MM.1S (cell line): ENCODE measurements around the gene KRTAP1-1.

Source experiments
- DNase-seq: peaks from one replicate; pipeline ENCODE4 v3.0.0-alpha.2; 2015
- H2AFZ ChIP-seq: fragments of 300-600 bp; sonication (generic); 2 replicates; pipeline ENCODE4 v1.6.0; 2016; ENCODE audit warnings: antibody characterized with exemption, low read length
- H3F3A ChIP-seq: fragments of 300-600 bp; sonication (generic); 2 replicates; pipeline ENCODE4 v1.6.1; 2016; ENCODE audit warnings: mild to moderate bottlenecking, antibody characterized with exemption, low read length, moderate library complexity, mixed read lengths; ENCODE audit not compliant: insufficient read depth
- H3K27ac ChIP-seq: fragments of 300-600 bp; sonication (generic); 2 replicates; pipeline ENCODE4 v1.5.1; 2016; ENCODE audit warnings: mild to moderate bottlenecking, low read length
- H3K27me3 ChIP-seq: fragments of 300-600 bp; sonication (generic); replicated peaks from 2 replicates; pipeline ENCODE4 v1.6.0; 2016; ENCODE audit warnings: low read length; ENCODE audit not compliant: insufficient read depth
- H3K36me3 ChIP-seq: fragments of 300-600 bp; sonication (generic); replicated peaks from 2 replicates; pipeline ENCODE4 v1.6.1; 2016; ENCODE audit warnings: mild to moderate bottlenecking, low read length, mixed read lengths; ENCODE audit not compliant: insufficient read depth
- H3K4me1 ChIP-seq: fragments of 300-600 bp; sonication (generic); 2 replicates; pipeline ENCODE4 v1.6.1; 2016; ENCODE audit warnings: low read length, mixed read lengths
- H3K4me2 ChIP-seq: fragments of 300-600 bp; sonication (generic); 2 replicates; pipeline ENCODE4 v1.6.0; 2016; ENCODE audit warnings: low read depth, low read length
- H3K4me3 ChIP-seq: fragments of 300-600 bp; sonication (generic); 2 replicates; pipeline ENCODE4 v1.5.1; 2016; ENCODE audit warnings: low read length, mixed read lengths
- H3K79me2 ChIP-seq: fragments of 300-600 bp; sonication (generic); 2 replicates; pipeline ENCODE4 v1.6.1; 2016; ENCODE audit warnings: mixed run types, low read length, mixed read lengths
- H3K9ac ChIP-seq: fragments of 300-600 bp; sonication (generic); 2 replicates; pipeline ENCODE4 v1.6.1; 2016; ENCODE audit warnings: low read length, mixed read lengths
- H3K9me2 ChIP-seq: fragments of 300-600 bp; sonication (generic); replicated peaks from 2 replicates; pipeline ENCODE4 v1.6.1; 2016; ENCODE audit warnings: mild to moderate bottlenecking, low read length, mixed read lengths; ENCODE audit not compliant: insufficient read depth
- H3K9me3 ChIP-seq: fragments of 300-600 bp; sonication (generic); replicated peaks from 2 replicates; pipeline ENCODE4 v1.6.1; 2016; ENCODE audit warnings: mild to moderate bottlenecking, low read length, mixed read lengths; ENCODE audit not compliant: insufficient read depth
- H4K20me1 ChIP-seq: fragments of 300-600 bp; sonication (generic); 2 replicates; pipeline ENCODE4 v1.6.1; 2016; ENCODE audit warnings: mild to moderate bottlenecking, low read length, moderate library complexity, mixed read lengths; ENCODE audit not compliant: insufficient read depth
- CTCF ChIP-seq: fragments of 300-600 bp; sonication (generic); IDR thresholded peaks from 2 replicates; pipeline ENCODE4 v1.5.1; 2016; ENCODE audit warnings: antibody characterized with exemption, low read length, mixed read lengths
- EZH2 ChIP-seq: fragments of 300-600 bp; sonication (generic); optimal IDR thresholded peaks from 2 replicates; pipeline ENCODE3; 2017; ENCODE audit warnings: low read depth, mild to moderate bottlenecking, antibody characterized with exemption, low read length, mixed read lengths
- EZH2phosphoT487 ChIP-seq: fragments of 300-600 bp; sonication (generic); IDR thresholded peaks from 2 replicates; pipeline ENCODE4 v1.6.1; 2018; ENCODE audit warnings: antibody characterized with exemption, low read length

KRTAP1-1 gene

DNA sequence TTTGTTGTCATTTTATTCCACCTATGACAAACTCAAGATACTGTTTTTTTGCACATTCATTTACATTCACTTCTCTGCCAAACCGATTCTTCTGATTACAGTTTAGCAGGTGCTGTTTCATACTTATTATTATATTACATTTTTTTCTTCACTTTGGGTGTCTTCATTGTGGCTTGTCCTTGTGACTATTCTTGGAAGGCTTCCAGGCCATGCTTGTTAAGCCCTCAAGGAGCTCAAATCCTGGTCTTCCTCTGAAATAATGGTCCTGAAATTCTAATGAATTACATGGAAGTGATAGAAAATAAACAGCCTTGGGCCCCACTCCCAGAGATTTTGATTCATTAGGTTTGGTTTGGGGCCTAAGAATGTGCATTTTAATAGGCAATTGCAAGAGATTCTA is 23.1 kb upstream of the KRTAP1-1 start:
- TF ChIP-seq CTCF (no peak), EZH2 (no peak), EZH2phosphoT487 (no peak)
- Histone ChIP-seq H3K9me3 (no peaks in the 10 kb centered on the region), H3K4me2 (no peak overlapping the region), H3K4me3 (no peak overlapping the region), H3K9me2 (no peaks in the 10 kb centered on the region), H2AFZ (no peak overlapping the region), H3K36me3 (no peaks in the 10 kb centered on the region), H3K4me1 (no peaks in the 10 kb centered on the region), H3K27me3 (no peaks in the 10 kb centered on the region), H3K27ac (no peak overlapping the region), H3K9ac (no peak overlapping the region), H3K79me2 (no peaks in the 10 kb centered on the region), H3F3A (no peaks in the 10 kb centered on the region), H4K20me1 (no peaks in the 10 kb centered on the region)
- DNase-seq = no peak

DNA sequence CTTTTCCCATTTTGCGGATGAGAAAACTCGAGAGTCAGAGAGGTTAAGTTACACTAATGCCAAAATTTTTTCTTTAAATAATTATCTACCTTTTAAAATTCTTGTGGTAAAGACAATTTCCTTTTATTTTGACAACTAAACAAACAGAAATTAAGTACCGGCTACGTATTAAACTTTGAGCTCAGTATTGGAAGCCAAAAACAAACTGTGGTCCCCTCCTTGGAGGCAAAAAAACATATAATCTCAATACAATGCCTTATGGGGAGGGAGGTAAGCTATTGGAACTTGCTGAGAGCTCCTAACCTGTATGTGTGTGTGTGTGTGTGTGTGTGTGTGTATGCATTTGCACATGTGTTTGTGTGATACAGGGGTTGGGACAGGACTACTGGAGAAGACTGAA is 22.2 kb upstream of the KRTAP1-1 start:
- Histone ChIP-seq H3F3A (no peaks in the 10 kb centered on the region), H3K27ac (no peak overlapping the region), H3K36me3 (no peaks in the 10 kb centered on the region), H3K9me2 (no peaks in the 10 kb centered on the region), H3K27me3 (no peaks in the 10 kb centered on the region), H3K79me2 (no peaks in the 10 kb centered on the region), H2AFZ (no peak overlapping the region), H3K4me2 (no peak overlapping the region), H3K4me3 (no peak overlapping the region), H3K4me1 (no peaks in the 10 kb centered on the region), H4K20me1 (no peaks in the 10 kb centered on the region), H3K9ac (no peak overlapping the region), H3K9me3 (no peaks in the 10 kb centered on the region)
- TF ChIP-seq EZH2 (no peak), CTCF (no peak), EZH2phosphoT487 (no peak)
- no peak for DNase-seq

GRCh38 chr17:41061964-41062363 is 20.7 kb upstream of the KRTAP1-1 start:
- no peak for DNase-seq
- Histone ChIP-seq H4K20me1 (no peaks in the 10 kb centered on the region), H3K9me2 (no peaks in the 10 kb centered on the region), H3F3A (no peaks in the 10 kb centered on the region), H3K4me2 (no peak overlapping the region), H3K27ac (no peak overlapping the region), H2AFZ (no peak overlapping the region), H3K4me3 (no peak overlapping the region), H3K4me1 (no peaks in the 10 kb centered on the region), H3K27me3 (no peaks in the 10 kb centered on the region), H3K36me3 (no peaks in the 10 kb centered on the region), H3K9me3 (no peaks in the 10 kb centered on the region), H3K79me2 (no peaks in the 10 kb centered on the region), H3K9ac (no peak overlapping the region)
- no peak for TF ChIP-seq EZH2phosphoT487
- TF ChIP-seq CTCF = no peak
- TF ChIP-seq EZH2 = no peak
